NCI-H2081 (cell line): Measurements from ENCODE around the gene ADAMTS2.

Experiments
- DNase-seq, 2 experiments: peaks; one replicate each; lab custom pipeline; 2025; lab: John Stamatoyannopoulos, UW

Gene ADAMTS2

DNA sequence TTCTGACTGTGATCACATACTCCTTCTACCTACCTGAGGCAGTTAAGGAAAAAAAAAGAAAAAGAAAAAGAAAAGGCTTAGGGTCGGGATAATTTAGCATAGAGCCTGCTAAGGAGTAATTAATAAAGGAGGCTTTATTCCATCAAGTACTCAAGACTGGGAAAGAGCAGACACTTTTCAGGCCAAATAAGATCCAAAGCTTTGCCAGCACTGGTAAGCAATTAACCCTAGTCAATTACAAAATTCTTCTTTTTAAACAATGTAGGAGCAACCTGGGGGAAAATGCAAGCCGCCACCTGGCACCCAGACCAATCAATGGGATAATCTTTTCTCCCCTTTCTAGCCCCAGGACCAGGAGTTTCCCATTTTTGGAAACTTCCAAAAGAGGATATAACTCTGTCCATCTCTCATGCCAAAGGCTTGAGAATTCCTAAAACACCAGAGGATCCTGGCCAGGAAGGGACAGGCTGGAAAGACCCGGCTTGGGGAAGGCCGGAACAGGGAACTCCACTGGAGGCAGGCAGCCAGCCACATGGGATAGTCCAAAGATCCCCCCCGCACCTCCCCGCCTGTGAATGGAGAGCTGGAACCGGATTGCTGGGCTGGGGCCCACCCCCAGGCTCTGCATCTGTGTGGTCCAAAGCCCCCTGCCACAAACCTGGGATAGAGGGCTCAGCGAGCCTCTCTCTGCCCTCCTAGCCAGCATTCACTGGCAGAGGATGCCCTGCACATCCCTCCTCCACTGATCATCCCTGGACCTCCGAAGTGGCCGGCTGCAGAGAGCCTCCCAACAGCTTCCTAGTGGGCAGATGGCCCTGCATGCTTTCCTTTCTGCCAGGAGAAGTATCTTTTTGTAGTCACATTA lies 167.3 kb downstream of the ADAMTS2 start:
- DNase-seq: no peak

DNA sequence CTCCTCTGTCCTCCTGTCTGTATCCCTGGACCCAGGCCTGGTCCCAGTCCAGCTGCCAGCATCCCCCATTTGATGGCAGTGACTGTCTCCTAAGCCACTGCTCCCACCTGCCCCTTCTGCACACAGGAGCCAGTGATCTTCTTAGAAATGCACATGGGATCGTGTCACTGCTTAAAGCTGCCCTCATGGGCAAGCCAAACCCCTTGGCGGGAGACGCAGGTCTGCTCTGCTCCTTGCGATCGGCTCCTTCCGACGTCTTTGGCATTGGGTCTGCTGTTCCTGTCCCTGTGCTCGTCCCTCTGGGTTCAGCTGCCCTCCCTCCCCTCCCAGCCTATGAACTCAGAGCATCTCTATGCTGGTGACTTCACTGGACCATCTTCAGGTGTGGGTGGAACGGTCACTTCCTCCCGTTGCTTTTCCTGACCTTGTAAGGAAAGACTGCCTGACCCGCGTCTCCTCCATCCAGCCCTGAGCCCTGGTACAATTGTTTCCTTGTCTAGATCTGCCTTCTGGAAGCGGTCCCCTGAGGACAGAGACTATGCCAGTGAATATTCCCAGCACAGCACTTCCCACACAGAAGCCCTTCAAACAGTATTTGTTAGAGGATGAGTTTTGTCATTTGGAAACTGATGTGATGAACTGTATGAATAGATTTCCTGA lies 168.6 kb downstream of the ADAMTS2 start:
- DNase-seq: no peak

DNA sequence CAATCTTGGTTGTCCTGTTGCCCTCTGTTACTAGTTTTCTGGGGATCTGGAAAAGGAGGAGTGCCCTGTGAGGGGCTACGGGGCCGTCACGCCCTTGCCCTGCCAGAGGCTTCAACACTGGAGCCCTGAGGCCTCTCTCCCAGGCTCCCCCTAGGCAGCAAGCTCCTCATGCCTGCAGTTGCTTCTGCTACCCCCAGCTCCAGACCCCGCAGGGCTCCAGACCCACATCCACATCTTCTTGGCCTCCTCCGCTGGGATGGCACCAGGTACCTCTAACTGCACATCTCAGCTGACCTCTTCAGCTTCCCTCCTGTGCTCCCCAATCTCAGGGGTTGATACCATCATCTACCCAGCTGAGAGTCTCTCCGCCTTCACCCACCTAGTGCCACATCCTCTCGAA lies 169.1 kb downstream of the ADAMTS2 start:
- no peak for DNase-seq

DNA sequence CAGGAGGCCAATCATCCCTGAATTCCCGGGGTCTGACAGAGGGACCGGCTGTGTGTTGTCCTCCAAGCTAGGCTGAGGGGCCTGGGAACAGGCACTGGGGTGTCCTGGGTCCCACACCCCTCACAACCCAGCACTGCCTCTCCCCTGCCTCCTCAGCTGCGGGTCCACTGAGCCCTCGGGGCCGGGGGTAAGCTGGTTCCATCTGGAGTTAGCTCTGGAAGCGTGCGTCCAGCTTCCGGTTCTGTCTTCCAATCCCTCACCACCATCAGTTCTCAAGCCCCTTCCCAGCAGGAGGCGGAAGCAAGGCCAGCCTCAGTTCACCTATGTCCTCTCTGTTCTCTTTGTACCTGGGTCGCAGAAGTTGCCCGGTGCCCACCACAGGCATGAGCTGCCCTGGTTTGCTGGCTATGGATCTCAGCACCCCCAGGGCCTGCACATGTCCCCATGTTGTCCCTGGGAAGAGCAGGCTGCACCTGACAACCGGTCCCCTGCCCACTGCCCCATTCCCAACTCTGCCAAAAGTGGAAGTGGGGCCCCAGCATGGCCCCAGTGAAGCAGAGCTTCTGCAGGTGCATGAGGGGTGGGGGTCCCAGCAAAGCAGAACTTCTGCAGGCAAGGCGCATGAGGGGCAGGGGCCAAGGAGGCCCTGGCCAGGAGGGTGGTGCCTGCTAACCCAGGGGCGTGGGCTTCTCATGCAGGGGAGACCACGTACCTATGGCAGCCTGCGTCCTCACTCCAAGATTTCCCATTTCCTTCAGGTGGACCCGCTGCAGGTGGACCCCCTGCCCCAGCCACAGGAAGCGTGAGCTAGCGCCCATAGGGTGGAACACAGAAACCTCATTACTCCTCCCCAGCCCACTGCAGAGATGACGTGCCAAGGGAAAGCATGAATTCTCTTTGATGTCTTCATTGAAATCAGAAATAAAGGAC lies 173.2 kb downstream of the ADAMTS2 start:
- no peak for DNase-seq

DNA sequence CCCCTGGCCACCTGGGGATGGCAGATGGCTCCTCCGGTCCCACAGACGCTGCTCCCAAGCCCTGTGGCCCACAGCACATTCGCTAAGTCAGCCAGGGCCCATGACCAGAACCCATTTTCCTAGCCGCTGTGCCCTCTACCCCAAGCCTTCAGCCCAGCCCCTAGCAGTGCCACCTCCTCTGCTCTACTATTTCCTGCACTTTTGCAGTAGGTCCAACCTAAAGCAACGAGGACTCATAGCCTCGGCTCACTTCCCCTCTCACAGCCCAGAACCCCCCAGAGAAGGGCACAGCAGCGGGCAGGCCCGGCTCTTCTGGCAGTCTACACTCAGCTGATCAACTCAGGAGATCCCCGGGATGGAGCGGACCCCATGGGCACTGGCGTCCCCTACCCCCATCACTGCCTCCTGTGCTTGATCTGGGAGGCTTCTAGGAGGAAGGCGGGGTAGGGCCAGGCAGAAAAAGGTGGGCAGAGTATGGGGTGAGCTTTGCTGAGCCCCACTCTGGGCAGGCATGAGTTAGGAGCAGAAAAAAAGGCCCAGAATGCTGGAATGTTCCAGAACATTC lies 173.9 kb downstream of the ADAMTS2 start:
- DNase-seq: no peak

DNA sequence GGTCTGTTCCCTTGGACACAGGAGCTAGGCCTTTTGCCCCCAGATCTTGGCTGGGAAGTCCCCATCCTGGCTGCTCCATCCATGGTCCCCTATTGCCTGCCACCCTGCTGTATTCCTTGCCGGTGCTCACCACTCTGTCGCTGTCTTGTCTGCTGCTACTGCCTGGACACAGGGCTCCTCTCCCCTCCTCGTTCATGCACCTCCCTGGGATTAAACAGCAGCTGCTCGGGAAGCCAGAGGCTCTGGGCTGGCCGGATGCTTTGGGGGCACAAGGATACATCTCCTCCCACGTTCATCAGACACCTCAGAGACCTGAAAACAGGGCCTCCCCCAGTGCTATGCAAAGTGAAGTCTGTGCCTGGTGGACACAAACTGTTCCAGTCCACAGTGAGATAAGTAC lies 174.7 kb downstream of the ADAMTS2 start:
- no peak for DNase-seq

DNA sequence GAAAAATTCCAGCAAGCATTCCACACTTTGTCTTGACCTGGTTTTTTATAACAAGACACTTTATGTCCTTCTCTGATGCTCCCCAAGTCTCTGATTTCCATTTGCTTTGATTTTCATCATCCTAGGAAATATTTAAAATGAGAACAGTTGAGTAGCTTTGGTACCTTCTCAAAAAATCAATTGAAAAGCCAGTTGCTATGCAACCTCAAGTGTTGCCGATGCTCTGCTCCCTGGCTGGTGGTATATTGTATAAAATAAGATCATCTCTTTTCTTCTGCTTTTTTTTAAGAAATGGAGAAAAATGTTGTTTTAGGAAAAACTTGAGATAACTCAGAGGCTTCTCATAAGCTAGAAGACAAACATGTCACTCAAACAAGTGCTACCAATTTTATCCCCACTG lies 175.4 kb downstream of the ADAMTS2 start:
- no peak for DNase-seq

DNA sequence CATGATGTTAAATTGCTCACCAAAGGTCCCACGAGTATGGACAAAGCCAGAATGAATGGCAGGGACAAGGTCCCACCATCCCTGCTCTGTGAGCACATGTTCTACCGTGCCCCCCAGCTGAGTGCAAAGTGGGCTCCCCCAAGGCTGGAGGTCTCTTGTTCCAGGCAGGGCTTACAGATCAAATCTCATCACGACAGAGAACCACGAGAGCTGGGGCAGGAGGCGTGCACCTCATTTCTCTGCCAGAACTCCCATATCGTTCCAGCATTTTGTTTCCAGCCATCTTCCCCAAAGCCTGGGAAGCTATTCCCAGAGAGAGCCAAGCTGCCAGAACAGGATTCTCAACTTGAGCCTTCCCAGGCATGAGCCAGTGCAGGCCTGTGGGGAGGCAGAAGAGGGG lies 176.6 kb downstream of the ADAMTS2 start:
- no peak for DNase-seq

DNA sequence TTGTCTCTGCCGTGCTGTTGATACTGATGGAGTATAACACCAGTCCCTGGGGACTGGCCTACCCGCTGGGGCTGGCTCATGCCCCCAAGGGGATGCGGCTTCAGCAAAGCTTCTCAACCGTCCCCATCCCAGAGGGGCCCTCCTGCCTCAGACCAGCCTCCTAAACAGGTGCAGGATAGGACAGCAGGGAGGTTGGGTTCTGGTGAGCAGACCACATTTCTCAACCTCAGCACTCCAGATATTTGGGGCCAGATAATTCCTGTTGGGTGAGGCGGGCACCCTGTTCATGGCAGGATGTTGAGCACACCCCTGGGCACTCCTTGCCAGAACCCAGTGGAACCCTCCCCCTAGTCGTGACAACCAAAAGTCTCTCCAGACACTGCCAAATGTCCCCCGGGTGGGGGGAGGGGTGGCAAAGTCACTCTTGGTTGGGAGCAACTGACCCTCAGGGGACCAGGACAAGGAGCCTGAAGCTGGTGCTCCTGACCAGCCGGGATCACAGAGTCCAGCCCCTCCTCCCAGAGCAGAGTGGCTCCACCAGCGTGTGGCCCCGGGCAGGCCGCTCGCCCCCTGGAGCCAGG lies 177.3 kb downstream of the ADAMTS2 start:
- no peak for DNase-seq

DNA sequence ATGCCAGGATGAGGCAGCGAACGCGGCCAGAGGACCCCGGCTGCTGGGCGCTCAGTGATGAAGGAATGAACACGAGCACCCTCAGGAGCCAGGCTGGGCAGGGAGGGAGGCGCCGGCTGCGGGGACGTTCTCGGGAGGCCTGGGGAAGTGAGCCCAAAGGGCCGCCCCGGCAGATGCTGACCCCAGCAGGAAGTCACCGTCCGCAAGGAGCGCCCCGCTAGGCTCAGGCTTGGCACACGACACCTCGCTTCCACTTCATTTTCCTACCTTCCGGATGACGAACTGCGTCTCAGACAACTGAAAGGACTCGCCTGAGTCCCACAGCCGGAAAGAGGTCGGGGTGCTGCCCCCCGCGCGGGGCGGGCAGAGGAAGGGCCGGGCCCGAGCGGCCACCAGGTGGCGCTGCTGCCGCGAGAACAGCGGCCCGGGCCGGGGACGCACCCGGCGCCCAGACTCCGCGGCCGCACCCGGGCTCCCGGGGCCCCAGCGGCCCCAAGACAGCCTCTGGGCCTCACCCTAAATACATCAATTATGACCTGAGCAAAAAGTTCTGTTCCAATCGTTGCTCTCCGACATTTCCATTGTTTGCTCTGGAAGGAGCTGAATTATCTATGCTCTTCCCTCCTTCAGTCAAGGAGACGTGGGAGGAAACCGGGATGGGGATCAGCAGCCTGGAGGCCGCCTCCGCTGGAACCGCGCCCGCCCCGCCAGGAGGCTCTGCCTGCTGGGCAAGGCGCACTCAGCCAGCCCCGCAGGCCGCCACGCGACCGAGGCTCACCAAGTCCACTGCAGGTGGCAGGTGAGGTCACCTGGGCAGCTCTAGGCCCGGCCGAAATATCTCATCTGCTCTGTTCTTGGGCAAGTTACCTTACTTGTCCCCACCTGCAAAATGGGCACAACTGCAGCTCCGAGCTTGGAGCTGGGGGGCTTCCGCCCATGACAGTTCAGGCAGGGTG lies 178.1 kb downstream of the ADAMTS2 start:
- DNase-seq: peak in 1 of 2 experiments; percentile 3

DNA sequence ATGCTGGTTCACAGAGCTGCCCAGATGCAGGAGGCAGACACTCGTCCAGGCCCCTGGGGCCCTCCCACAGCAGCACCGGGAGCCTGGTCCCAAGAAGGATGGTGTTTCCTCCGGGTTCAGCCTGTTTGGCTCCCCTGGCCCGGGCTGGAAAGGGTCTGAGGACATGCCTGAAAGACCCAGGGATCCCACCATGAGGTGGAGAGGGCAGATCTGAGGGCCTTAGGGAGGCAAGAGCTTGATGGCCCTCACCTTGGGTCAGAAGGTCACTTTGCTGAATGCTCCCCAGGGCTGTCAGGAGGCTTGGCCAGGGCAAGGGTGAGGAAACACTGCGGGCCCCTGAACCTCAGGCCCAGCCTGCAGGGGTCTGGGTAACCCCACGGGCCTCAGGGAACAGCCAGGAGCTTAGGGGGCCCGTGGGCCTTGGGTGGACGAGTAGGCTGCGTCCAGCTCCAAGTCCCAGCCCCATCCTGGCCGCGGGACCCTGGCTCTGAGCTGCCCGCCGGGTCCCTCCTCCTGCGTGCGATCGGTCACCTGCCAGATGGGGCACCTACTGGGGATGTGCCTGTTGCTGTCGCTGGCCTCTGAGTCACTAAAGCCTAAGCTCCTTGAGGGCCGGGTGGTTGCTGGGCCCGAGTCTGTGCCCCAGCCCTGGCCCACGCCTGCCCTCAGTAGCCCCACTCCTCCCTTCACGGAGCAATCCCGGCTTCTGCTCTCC lies 178.9 kb downstream of the ADAMTS2 start:
- no peak for DNase-seq

DNA sequence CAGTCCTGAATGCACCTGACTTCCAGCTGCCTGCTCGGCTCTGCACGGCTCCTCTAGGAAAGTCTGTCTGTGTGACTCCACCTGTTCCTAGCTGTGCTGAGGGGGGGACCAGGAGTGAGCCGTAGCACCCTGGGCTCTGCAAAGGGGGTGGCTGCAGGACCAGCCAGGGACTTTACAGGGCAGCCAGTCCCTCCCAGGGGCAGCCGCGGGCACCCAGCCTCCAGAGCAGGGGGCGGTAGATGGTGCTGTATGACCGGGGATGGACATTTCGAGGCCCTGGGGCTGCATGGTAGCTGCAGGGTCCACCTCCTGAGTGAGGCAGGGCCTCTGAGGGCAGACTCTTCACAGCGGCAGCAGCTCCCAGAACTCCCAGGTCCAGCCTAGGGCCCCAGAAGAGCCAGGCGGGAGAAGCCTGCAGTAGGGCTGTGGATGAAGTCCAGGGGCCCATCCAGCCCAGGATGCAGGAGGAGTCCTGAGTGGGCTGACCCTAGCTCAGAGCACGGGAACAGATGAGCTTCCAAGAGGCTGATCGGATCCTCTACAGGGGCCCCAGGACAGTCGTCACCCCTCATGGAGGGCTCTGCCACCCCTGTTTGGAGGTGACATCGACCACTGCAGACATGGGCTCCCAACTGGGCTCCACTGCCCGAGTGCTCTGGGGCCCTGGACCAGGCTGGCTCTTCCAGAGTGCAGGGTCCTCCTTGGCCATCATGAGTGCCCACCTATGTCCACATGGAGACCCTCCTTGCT lies 179.7 kb downstream of the ADAMTS2 start:
- DNase-seq: no peak

DNA sequence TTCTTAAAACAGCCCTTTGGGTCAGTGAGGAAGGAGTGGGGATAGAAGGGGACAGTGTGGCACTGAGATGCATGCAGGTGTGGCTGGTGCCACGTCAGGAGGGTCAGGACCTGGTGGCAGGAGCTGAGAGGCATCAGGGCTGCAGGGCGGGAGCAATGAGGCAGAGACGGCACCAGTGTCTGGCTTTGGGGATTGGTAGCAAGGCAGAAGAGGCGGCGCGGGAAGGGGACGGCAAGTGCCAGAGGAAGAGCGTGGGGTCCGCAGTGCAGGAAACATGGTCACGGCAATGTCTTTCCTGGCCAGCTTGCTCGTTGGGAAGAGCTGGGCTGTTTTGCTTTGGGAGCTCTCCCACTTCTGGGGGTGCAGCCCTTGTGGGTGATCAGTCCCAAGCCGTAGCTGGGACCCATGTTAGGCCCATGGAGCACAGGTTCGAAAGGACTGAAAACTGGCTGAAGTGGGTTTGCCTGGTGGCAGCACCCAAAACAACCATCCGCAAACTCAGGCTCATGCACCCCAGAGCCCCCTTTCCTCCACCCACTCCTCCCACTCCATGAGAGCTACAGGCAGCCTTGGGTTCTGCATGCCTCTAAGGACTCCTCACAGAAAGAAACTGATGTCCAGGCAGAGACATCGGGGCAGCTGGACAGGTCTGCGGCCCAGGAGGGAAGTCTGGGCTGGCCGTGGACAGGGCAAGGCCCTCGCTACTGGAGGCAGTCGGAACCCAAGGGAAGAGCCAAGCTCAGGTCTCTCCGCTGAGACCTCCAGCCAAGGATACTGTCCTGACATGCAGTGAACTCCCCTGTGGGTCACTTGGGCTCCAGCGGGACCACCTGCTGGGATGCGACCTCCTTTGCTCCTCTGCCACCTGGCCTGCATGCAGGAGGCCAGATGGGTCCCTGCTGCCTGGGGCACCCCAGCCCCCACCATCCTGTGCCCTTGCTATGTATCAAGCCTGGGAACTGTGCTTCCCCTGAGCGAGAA lies 180.6 kb downstream of the ADAMTS2 start:
- DNase-seq: no peak

DNA sequence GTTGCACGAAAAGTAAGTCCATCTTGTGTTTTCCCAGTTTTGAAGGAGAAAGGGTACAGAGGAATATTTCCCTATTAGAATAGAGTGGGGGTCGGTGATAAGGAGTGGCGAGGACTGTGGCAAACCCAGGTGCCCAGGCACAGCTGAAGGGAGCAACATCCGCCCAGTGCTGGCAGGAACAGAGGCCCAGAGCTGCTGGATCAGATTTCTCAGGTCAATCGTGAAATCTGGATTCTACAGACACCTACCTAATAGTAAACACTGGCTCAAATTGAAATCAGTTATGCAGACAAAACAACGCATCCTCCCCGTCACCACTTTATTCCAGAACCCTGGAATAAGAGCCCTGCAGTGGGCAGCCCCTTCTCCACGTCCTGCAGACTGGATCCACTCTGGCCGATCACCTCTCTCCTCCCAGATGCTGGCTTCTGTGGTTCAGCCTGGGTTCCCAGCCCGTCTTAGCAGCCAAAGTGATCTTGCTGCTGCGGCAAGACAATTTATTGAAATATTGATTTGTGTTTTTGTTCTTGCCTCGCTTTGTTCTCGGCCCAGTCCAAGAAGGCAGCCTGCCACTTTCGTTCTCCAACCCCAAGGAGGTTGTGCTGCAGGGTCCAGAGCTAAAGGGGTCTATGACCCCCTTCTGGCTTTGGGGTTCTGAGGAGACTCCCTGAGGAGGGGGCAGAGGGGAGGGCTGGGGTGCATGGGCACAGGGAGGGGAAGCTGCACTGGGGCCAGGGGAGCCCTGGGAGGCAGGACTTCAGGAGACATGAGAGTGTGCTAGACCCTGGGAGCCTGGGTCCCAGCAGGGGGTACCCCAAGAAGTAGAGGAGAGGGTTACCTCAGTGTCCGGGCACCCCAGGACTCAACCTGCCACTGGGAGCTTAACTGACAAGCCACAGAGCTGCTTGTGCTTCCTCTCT lies 181.8 kb downstream of the ADAMTS2 start:
- DNase-seq: no peak

DNA sequence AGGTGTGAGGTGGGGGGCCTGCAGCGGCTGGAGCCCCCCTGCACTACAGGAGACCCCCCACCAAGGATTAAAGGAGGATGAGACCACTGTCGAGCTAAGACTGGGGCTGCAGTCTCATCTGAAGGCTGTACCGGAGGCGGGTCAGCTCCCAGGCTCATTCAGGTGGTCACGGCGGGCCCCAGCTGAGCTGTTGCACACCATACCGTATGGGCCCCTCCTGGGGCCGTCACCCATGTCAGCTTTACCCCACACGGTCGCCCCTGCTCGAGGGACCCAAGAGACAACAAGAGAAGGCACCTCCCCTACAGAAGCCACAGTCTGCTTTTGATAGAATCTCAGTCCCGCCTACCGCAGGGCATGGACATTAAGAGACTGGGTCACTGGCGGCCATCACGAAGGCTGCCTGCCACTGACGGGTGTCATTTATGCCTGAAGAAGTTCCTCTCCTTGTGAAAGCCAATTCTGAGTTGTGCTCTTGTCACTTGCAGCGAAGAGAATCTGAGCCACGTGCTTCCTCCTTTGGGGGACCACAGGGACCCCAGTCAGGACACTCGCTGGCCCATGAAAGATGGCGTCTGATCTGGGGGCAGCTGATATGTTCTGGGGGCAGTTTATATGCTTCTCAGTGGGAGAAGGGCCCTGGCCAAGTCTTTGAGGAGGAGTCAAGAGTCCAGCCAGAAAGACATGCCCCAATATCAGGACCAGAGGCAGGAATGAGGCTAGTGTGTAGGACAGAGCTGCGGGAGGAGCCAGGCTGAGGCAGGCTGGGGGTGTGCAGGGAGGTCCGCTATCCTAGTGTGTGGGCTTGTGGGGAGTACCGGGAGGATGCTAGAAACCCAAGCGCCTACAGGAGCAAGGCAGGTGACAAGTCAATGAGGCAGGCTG lies 182.7 kb downstream of the ADAMTS2 start:
- DNase-seq: no peak

DNA sequence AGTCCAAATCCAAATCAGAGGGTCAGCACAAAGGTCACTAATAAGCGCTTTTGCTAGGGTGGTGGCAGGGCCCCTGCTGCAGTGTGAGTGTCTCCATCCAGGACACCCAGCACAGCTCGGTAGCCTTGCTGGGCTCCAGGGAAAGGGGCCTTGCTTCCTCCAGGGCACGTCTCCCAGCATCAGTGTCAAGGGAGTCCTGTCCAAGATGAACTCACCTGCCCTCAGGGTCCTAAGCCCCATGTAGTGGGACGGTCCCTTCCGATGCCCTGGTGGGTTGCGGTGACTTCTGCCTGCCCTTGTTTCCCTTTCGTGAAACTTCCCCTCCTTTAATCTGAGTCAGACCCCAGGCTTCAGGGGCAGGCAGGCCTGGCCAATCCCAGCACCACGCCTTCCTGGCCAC lies 183.4 kb downstream of the ADAMTS2 start:
- no peak for DNase-seq
